ENCODE measurements around the gene R3HDM2.

R3HDM2 gene
- 34.4 to 42.1 reads per million in 2 donors for total RNA-seq

DNA sequence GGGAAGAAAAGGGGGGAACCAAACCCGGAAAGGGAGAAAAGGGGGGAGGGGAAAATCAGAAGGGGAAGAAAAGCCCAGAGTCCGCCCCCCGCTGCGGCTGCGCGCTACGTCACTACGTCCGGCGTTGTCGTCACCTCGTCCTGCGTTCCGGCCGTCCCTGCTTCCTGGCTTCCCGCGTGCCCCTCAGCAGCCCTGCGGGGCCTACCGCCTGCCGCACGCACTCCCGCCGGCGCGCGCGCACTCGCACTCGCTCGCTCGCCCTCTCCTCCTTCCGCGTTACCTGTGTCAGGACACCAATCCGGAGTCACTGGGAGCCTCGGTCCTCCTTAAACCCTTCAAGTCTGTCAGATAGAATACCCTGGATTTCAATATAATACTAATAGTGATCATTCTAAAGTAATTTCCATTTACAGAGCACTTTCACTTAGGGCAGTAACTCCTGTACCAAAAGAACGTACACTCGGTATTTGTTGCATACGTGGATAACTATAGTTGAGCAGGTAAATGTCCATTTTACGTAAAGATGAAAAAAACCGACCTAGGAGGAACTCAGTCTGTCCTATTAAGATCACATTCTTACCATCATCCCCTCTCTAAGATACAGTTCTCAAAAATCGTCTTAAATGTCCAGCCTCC lies at the start of gene R3HDM2:
TSS of gene R3HDM2 (minus strand) at position 113 of the 636 bp plus-strand sequence. CDS start 120,615 bp downstream, outside the sequence.
- DNase-seq: peak; percentile 85 to 98 (median 93)

DNA sequence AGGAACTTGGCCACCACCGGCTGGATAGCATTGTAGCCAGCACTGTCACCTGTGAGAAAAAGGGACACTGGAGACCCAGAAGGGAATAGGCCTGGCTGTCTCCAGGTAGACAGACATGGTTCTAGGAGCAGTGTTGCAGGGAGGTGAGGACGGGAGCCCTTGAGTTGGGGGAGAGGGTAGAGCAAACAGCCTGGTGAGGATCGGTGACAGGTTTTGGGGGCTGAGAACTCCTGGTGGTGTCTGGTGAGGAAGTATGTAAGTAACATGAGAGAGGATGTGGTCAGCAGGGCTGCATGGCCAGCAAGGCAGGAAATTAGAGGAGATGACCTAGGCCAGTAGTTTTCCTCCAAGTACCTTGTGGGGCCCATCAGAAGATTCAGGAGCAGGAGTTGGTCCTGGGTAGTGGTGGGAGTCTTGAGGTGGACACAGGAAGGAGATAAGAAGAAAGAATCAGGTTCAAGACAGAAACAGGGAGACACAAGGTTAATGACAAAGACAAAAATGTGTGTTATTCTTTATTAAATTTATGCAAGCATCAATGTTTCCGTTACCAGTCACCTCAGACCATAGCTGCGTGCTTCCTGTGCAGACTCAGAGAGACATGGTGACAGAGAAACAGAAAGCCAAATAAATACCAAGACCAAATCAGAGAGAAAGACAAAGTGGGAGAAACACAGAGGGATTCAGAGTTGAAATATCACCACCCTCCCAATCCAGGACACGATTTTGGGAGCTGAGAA lies 48.7 kb upstream of the R3HDM2 start, which contains the start of gene ARHGAP9:
TSS of gene ARHGAP9 (minus strand) at position 491 of the 740 bp plus-strand sequence. CDS start at position 31, 460 bp downstream.
- DNase-seq: peak in 3 of 5 experiments; percentile 46 to 90 (median 81)

DNA sequence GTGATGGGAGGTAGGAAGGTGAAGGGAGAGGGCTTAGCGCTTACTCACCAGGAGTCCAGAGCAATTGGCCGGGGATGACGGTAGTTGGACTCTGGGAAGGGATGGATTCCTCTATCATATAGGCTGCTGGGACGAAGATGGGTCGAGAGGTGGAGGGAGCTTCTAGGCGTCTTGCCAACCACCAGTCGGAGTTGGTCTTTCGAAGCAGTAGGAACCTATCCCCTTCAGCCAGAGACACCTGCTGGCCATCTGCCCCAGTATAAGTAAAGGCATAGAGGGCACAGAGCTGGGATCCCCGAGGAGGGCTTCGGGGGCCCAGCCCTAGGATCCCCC lies 48.2 kb upstream of the R3HDM2 start:
- no peak for DNase-seq

DNA sequence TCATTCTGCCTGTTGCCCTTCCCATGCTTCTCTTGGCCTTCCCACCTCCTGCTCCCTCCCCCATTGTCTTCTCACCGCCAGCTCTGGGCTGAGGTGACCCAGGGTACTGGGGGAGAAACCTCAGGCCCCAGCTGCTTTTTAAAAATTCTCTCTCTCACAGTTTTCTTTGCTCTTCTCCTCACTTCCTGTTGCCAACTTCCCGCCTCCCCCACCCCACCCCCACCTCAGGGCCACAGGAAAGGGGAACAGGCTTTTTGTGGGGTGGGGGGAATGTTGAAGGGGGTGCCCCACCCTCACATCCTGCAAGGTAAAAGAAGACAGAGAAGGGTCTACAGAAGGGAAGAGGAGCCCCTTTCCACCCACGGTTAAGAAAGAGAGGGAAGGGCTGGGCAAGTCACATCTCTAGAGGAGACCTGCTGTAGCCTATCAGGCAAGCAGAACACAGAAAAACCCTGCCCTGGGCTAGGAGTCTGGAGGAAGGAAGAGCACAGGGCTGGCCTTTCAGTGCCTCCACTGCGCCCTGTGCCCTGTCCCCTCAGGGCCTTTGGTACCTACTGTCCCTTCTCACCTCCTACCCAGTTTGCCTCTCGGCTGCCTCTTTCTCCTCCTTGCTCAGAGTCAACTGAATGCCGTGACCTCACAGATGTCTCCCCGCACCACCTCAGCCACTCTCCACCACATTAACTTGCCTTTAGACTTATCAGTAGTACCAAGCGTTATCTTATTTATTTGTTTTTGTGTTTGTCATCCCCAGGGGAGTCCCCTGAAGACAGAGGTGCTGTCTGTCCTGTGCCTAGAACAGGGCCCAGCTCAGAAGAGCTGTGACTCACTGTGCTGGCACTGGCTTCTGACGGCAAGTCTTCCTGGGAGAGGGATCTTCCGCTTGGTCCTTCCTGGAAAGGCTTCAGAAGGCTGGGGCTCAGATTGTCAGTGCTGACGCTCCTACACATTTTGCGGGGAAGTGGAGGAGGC lies 47.2 kb upstream of the R3HDM2 start:
- DNase-seq: peak in 3 of 5 experiments; percentile 42 to 80 (median 64)

DNA sequence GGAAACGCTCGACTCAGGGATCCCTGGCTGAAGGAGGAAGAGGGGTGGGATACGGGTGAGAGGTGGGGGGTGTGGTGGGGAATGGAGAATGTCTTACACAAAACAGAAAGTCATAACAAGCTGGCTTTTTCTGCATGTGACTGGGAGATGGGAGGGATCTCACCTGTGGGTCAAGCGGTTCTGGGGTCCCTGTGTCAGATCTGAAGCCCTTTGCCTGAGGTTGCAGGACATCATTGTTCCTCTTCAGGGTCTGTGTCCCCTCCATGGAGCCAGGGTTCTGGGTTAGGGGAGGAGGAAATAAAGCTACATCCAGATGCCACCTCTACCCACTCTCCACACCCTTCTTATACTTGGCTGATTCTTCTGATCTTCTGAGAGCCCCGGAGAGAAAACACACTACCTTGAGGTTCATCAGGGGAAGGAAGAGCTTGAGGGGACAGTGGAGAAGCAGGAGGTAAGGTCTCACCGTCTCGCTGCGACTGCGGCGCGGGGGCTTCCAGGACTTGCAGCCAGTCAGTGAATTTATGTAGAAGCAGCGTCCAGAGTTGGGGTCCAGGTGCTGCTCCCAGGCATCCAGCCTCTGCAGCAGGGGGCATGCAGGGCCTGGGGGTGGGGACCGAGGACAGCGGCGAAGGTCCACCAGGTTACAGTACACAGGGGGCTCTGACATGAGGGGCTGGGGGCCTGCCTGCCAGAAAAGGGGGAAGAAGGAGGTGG lies 46.3 kb upstream of the R3HDM2 start:
- DNase-seq: peak in 1 of 5 experiments; percentile 54

DNA sequence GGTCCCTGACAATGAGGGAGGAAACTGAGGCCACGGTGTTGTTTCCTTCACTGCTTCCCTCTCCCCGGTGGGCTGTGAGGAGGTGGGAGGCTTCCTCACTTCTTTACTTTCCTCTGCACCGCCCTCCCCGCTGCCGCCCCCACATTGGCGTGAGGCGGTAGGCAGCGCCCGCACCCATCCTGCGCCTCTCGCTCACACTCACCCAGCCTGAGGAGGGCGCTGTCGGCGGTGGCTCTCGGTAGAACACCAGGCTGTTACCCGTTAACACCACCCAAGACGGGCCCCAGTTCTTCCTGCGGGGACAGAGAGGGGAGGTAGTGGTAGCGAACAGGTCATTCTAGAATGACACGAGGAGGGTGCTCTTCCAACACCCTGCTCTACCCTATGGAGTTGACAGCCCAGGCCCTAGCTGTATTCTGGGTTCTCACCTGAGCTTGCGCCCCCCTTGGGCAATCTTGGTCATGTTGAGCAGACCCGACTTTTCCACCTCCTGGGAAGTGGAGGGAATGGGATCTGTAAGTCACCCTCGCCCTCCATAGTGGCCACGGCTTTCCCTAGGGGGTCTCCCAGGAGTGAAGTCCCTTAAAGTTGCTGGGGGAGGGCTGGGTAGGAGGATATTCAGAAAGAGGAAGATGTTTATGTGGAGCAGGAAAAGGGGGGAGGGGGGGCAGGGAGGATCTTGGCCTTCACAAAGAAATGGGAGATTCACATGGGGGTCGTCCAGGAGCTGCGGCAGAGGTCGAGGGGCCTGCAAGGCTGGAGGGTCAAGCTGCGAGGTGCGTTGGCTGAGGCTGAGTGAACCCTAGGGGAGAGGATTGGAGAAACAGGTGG lies 45.5 kb upstream of the R3HDM2 start:
- peak in 4 of 5 experiments; percentile 54 to 89 (median 66) for DNase-seq

DNA sequence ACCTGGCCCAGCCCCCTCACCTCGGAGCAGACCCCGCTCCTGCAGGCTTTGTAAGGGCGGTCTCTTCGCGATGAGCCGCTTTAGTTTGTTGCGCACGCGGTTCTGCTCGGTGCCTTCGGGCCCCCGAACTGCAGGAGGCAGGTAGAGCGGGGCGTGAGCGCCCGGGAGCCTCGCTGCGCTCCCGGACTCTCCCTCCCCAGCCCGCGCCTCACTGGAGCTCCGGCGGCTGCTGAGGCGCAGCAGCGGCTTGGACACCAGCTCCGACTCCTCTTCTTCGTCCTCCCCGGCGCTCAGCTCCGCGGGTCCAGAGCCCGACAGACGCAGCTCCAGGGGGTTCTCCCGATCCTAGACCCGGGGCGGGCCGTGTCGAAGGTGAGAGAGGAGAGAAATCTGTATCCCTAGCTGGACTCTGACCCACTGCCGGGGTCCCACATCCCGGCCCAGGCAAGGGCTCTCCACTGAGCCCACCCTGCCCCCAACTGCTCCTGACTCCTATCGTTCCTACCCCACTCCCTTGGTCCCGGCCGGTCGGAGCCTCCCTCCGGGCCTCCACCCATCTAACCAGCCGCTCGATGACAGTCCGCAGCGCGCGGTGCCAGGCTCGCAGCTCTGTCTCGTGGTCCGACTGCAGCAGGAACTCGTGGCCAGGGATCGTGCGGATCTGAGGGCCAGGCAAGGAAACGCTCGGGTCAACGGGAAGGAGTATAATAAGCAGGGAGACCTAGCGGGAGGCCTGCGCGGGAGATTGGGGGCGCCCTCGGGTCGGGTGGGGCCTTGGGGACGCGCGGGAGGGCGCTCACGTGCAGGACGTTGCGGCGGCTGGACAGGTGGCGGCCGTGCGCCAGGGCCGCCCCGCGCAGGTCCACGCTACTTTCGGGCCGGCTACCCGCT lies 44.7 kb upstream of the R3HDM2 start:
- no peak for DNase-seq

DNA sequence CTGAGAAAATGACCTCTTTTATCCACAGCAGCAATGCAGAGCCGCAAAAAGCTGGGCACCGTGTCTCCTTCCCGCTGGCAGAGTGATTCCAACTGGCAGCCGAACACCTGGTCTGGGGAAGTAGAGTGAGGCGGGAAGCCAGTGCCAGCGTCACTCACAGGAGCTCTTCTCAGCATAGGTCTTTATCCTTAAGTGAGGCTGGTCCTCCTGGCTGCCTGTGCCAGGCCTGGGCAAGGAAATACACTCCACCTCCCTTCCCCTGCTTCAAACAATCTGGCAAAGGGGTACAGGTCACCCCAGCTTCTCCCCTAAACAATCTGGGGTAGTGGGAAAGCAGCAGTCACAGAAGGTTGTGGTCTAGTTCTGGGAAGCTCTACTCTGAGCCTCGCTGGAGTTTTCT lies 44.0 kb upstream of the R3HDM2 start:
- no peak for DNase-seq

DNA sequence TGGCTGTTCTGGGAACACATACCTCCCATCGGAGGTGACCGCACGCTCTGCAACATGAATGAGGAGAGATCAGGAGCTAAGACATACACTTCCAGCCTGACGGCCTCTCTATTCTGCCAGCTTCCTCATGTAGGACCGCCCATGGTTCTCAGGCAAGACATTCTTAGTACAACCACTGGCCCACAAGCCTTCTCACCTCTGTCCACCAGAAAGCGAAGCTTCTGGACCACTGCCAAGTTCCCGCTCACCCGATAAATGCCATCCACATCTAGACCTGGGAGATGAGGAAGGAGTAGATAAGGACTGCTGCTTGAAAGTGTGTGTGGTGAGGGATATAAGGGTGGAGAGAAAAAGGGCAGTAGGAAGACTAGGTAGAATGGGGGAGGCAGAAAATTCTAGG lies 43.6 kb upstream of the R3HDM2 start:
- no peak for DNase-seq

DNA sequence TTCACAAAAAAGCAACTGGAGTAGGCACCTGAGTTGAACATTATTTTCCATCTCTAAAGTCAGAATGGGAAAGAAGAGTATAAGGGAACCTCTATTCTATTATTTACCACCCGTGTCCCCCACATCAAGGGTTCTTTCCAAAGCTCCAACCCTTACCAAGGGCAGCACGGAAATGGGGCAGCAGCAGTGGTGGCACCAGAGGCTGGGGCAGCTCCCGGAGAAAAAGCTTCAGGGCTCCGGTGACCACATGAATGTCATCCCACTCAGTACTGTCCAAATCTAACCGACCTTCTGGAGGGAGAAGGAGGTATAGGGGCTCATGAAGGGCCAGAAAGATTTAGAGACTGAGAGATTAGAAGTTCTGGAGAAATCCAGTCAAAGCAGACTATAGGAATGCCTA lies 43.0 kb upstream of the R3HDM2 start:
- DNase-seq: no peak

DNA sequence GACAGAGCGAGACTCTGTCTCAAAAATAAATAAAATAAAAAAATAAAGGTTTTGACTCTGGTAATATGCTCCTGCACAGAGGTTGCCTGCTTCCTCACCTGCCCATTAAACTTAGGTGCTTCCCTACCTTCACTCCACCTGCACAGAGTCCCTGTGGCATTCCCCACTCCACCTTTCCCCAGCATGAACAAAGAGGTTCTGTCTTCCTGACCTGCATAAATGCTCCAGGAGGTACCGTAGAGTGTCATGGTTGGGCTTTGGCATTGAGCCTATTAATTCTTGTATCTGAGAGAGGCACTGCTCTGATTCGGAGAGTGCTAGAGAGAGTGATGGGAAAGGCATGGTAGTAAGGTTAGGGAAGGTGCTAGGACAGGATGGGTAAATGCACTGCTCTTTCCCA lies 42.5 kb upstream of the R3HDM2 start:
- no peak for DNase-seq

DNA sequence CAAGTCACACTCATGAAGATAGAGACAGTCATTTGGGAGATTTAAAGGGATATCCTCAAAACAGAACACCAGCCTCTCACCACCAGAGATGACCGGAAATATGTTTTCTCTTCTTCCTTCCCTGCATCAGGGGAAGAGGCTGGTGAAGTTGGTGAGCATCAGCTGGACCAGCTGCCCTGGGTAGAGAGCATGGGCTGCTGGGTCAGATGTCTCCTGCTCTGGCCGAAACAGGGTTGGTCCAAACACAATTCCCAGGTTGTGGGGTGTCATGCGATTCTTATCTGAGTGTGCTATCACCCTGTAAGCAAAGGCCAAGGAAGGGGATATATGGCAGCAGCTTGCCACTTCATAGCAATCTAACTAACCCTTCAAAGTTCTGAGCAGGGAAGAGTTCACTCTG lies 41.5 kb upstream of the R3HDM2 start:
- DNase-seq: no peak

DNA sequence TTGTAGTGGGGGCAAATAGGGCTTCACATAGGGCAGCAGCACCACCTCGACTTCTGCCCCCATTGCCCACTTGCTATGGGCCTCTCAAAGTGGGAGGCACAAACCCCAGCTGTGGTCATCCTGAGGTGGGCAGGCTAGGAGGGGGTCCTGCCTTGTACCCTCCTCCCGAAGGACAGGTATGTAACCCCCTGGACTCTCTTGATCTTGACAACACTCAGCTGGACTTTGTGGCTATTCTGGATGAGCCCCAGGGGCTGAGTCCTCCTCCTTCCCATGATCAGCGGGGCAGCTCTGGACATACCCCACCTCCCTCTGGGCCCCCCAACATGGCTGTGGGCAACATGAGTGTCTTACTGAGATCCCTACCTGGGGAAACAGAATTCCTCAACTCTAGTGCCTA lies 40.8 kb upstream of the R3HDM2 start:
- no peak for DNase-seq

DNA sequence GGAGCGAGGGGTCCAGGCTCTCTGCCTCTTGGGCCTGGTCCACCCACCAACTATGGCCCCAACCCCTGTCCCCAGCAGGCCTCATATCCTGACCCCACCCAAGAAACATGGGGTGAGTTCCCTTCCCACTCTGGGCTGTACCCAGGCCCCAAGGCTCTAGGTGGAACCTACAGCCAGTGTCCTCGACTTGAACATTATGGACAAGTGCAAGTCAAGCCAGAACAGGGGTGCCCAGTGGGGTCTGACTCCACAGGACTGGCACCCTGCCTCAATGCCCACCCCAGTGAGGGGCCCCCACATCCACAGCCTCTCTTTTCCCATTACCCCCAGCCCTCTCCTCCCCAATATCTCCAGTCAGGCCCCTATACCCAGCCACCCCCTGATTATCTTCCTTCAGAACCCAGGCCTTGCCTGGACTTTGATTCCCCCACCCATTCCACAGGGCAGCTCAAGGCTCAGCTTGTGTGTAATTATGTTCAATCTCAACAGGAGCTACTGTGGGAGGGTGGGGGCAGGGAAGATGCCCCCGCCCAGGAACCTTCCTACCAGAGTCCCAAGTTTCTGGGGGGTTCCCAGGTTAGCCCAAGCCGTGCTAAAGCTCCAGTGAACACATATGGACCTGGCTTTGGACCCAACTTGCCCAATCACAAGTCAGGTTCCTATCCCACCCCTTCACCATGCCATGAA lies 40.3 kb upstream of the R3HDM2 start:
- no peak for DNase-seq

DNA sequence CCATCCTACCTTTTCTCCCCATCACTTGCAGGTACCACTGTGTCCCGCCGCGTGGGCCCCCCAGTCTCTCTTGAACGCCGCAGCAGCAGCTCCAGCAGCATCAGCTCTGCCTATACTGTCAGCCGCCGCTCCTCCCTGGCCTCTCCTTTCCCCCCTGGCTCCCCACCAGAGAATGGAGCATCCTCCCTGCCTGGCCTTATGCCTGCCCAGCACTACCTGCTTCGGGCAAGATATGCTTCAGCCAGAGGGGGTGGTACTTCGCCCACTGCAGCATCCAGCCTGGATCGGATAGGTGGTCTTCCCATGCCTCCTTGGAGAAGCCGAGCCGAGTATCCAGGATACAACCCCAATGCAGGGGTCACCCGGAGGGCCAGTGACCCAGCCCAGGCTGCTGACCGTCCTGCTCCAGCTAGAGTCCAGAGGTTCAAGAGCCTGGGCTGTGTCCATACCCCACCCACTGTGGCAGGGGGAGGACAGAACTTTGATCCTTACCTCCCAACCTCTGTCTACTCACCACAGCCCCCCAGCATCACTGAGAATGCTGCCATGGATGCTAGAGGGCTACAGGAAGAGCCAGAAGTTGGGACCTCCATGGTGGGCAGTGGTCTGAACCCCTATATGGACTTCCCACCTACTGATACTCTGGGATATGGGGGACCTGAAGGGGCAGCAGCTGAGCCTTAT lies 39.6 kb upstream of the R3HDM2 start:
- no peak for DNase-seq

DNA sequence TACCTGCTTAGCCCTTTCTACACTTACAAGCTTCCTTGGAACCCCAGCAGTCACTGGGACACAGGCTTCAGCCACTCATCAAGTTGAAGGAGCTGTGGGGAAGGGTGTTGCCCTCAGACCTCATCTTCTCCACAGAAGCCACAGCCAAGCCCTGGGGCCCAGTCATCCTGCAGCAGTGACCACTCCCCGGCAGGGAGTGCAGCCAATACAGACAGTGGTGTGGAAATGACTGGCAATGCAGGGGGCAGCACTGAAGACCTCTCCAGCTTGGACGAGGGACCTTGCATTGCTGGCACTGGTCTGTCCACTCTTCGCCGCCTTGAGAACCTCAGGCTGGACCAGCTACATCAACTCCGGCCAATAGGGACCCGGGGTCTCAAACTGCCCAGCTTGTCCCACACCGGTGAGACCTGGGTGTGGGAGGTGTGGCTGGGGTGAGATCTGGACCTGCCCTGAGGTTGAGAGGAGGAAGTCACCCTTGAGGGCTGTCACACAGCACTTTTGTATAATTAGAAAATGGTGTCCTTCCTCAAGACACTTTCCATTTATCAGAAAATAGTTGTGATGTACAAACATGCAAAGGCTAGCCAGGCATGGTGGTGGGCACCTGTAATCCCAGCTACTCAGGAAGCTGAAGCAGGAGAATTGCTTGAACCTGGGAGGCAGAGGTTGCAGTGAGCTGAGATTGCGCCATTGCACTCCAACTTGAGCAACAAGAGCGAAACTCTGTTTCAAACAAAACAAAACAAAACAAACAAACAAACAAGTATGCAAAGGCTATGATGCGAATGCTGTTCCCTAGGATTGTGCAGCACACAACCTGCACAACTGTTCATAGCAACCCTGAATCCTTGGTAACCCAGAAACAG lies 38.7 kb upstream of the R3HDM2 start:
- DNase-seq: no peak

DNA sequence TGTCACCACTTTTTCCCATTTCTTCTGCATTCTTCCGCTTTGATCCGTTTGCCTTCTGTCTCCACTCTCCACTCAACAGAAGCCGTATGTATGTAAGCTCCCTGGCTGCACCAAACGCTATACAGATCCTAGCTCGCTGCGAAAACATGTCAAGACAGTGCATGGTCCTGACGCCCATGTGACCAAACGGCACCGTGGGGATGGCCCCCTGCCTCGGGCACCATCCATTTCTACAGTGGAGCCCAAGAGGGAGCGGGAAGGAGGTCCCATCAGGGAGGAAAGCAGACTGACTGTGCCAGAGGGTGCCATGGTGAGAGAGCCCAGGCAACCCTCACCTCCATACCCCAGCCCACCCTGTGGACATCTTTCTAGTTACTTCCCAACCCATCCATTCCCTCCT lies 37.1 kb upstream of the R3HDM2 start:
- no peak for DNase-seq

DNA sequence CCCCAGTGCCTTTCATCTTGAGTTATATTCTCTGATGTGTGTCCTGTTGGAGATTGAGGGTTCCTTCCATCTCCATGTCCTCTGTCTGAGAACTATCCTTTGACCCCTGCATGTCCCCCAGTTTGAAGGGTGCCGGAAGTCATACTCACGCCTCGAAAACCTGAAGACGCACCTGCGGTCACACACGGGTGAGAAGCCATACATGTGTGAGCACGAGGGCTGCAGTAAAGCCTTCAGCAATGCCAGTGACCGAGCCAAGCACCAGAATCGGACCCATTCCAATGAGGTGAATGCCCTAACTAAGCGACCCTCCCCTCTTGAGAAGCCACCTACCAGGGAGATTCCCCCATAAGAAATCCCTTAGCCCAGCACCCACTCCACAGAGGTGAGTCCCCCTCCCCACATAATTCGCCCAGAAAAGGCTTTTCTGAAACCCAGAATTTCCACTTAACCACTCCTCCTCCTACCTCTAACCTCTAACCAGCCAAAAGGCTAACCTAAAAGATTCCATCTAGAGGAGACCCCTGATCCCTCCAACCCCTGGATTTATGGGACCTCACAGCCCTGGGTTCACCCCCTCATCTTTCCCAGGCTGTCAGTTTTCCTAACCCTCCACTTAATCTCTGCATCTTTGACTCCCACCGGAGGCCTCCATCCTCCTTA lies 36.5 kb upstream of the R3HDM2 start:
- DNase-seq: no peak
